ENCODE measurements around the gene COX6B2. TPM values are rescaled to one million over a fixed set of nuclear protein-coding genes. Genes with fewer than 3 reads are reported as not detected.

COX6B2 gene
- total RNA-seq, 2 experiments from 2014 or later, result 0.28 TPM; not detected in 1

DNA sequence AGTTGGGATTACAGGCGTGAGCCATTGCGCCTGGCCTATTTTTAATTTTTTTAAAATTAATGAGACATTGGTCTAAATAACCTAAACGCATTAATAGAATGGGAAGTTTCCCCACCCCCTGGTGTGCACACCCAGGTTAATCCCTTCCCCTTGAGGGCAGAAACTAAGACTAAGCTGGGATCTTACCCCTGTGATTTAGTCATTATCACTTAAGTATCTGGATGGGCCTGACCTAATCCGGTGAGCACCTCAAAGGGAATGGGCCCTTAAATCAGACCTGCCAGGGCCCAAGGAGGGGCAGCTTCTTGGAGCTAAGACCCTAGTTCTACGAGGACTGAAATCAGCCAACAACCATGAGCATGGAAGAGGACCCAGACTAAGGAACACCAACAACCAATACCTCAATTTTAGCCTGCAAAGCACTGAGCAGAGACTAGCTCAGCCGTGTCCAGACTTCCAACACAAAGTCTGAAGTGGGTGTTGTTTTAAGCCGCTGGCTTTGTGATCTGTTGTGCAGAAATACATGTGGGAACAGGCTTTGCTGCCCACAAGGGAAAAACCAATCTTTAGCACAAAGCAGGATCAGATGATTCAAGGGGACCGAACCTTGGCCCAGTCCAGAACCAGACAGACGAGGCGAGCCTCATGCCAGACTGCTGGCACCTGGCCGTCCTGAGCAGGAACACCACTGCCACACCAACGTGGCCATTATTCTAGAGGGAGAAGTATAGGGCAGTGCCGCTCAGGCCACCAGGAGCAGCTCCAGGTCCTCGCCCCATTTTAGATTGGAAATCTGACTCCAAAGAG is 46.0 kb upstream of the COX6B2 start:
- H3K4me1 Mint-ChIP-seq (ENCODE audit: low read depth), result peaks cover 11% of the 10 kb centered on the region
- TF ChIP-seq, protein P1, sequence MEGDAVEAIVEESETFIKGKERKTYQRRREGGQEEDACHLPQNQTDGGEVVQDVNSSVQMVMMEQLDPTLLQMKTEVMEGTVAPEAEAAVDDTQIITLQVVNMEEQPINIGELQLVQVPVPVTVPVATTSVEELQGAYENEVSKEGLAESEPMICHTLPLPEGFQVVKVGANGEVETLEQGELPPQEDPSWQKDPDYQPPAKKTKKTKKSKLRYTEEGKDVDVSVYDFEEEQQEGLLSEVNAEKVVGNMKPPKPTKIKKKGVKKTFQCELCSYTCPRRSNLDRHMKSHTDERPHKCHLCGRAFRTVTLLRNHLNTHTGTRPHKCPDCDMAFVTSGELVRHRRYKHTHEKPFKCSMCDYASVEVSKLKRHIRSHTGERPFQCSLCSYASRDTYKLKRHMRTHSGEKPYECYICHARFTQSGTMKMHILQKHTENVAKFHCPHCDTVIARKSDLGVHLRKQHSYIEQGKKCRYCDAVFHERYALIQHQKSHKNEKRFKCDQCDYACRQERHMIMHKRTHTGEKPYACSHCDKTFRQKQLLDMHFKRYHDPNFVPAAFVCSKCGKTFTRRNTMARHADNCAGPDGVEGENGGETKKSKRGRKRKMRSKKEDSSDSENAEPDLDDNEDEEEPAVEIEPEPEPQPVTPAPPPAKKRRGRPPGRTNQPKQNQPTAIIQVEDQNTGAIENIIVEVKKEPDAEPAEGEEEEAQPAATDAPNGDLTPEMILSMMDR (IDR thresholded peaks at IDR 0.05), result no peak
- H3K4me1 ChIP-seq (ENCODE audit: insufficient read depth, low read length), result peaks cover 9% of the 10 kb centered on the region
- H3K27ac ChIP-seq (ENCODE audit: low read depth in 1 of 2, low read length in 2 of 2), result no peak overlapping the region
- H3K4me3 Mint-ChIP-seq, result no peak overlapping the region
- no peaks in the 10 kb centered on the region for H3K9me3 ChIP-seq (ENCODE audit: control insufficient read depth in 1 of 2, insufficient read depth in 1 of 2, low read length in 2 of 2)
- H3K27me3 ChIP-seq (ENCODE audit: control insufficient read depth in 1 of 2, insufficient read depth in 2 of 2, low read length in 2 of 2), result no peaks in the 10 kb centered on the region
- intact Hi-C loops (cut with DNase I, micrococcal nuclease), result loop anchor here in 1 of 2 experiments (10.0 kb wide), 2 partner anchors 204 to 234 kb away; partner anchors contain the start of genes ZNF524 and ZNF865
- ATAC-seq (ENCODE audit: poor library complexity) (no peak), DNase-seq (no peak)
- H3K27ac Mint-ChIP-seq, result no peak overlapping the region
- peaks cover 52% of the 10 kb centered on the region for H3K36me3 Mint-ChIP-seq (ENCODE audit: low read depth)
- no peaks in the 10 kb centered on the region for H3K9me3 Mint-ChIP-seq
- H3K27me3 Mint-ChIP-seq, result no peaks in the 10 kb centered on the region
- ChIA-PET POLR2A (interaction anchor here (0.8 to 2.7 kb wide), 4 partner anchors 11 to 205 kb away, joined by 3 to 10 read pairs (median 5); partner anchors contain the start of genes RPL28 and TMEM238), CTCF (no interaction called here)
- H3K4me3 ChIP-seq (ENCODE audit: low read length), result no peak overlapping the region
- peaks cover 37% of the 10 kb centered on the region for H3K36me3 ChIP-seq (ENCODE audit: insufficient read depth, low read length)

DNA sequence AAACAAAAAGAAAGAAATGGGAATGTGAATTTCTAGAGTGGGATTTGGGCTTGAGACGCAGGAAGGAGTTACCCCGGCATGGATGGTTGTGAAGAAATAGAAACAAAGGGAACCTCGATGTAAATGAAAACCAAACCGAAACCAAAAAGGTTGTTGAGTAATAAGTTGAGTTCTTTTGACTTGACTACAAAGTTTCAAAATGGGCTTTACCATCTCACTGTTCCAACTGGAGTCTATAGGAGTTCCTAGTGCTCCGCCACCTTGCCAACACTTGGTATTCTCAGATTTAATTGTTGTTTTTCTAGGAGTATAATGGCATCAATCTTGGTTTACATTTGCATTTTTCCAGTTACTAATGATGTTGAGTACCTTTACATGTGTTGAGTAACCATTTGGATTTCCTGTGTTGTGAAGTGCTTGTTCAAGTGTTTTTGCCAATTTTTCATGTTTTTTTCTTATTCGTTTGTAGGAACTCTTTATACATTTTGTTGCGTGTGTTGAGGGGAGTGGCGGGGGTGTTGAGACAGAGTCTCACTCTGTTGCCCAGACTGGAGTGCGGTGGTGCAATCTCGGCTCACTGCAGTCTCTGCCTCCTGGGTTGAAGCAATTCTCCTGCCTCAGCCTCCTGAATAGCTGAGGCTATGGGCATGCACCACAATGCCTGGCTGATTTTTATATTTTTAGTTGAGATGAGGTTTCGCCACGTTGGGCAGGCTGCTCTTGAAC is 43.8 kb upstream of the COX6B2 start:
- no peak overlapping the region for H3K4me3 ChIP-seq (ENCODE audit: low read length)
- Mint-ChIP-seq H3K27ac (peak overlapping the region; percentile 33), H3K4me3 (peak overlapping the region; percentile 4)

More for the DNA sequence above, 43.8 kb upstream of the COX6B2 start:
- no peak for ATAC-seq (ENCODE audit: poor library complexity)
- Histone ChIP-seq H3K27ac (ENCODE audit: low read depth in 1 of 2, low read length in 2 of 2) (no peak overlapping the region), H3K9me3 (ENCODE audit: control insufficient read depth in 1 of 2, insufficient read depth in 1 of 2, low read length in 2 of 2) (no peaks in the 10 kb centered on the region), H3K36me3 (ENCODE audit: insufficient read depth, low read length) (peaks cover 25% of the 10 kb centered on the region), H3K4me1 (ENCODE audit: insufficient read depth, low read length) (peaks cover 5% of the 10 kb centered on the region), H3K27me3 (ENCODE audit: control insufficient read depth in 1 of 2, insufficient read depth in 2 of 2, low read length in 2 of 2) (no peaks in the 10 kb centered on the region)
- ChIA-PET CTCF (no interaction called here), POLR2A (interaction anchor here (0.8 to 2.7 kb wide), 3 partner anchors 9 to 11 kb away, joined by 3 to 10 read pairs (median 8); partner anchors contain the start of genes RPL28 and UBE2S)
- no peaks in the 10 kb centered on the region for H3K27me3 Mint-ChIP-seq
- TF ChIP-seq, protein P1 (IDR thresholded peaks at IDR 0.05), result no peak
- no peak for DNase-seq
- peaks cover 8% of the 10 kb centered on the region for H3K4me1 Mint-ChIP-seq (ENCODE audit: low read depth)
- H3K9me3 Mint-ChIP-seq, result no peaks in the 10 kb centered on the region
- intact Hi-C loops (cut with DNase I, micrococcal nuclease), result no loop called here
- peaks cover 37% of the 10 kb centered on the region for H3K36me3 Mint-ChIP-seq (ENCODE audit: low read depth)

Data from CD4-positive, alpha-beta T cell (primary cell).